ENCODE measurements around the gene C1QTNF1. TPM values are rescaled to one million over a fixed set of nuclear protein-coding genes. Genes with fewer than 3 reads are reported as not detected.

Gene C1QTNF1
- under 1 TPM; 0.12 to 0.14 TPM for total RNA-seq

- H3K9me3 Mint-ChIP-seq: no peaks in the 10 kb centered on the region
- peaks cover 27% of the 10 kb centered on the region for H3K27me3 Mint-ChIP-seq
- H3K4me1 Mint-ChIP-seq: peaks cover 7% of the 10 kb centered on the region
- H3K36me3 Mint-ChIP-seq: no peaks in the 10 kb centered on the region
- H3K4me3 Mint-ChIP-seq: peak within 1 kb of the TSS; percentile 82
- peak; percentile 62 for DNase-seq
- H3K27ac Mint-ChIP-seq: peak within 1 kb of the TSS; percentile 25
These were observed at the start of gene C1QTNF1 for GRCh38 chr17:79023886-79024771. TSS of gene C1QTNF1 (plus strand) at chr17:79024169. CDS start at chr17:79043969, 19,800 bp downstream.

- no peaks in the 10 kb centered on the region for H3K27me3 Mint-ChIP-seq
- no peak for DNase-seq
- peak overlapping the region; percentile 20 for H3K27ac Mint-ChIP-seq
- no peaks in the 10 kb centered on the region for H3K9me3 Mint-ChIP-seq
- peaks cover 6% of the 10 kb centered on the region for H3K36me3 Mint-ChIP-seq
- no peak overlapping the region for H3K4me3 Mint-ChIP-seq
- H3K4me1 Mint-ChIP-seq: peaks cover 12% of the 10 kb centered on the region
These were observed 49.1 kb upstream of the C1QTNF1 start for GRCh38 chr17:78974635-78975591.

- DNase-seq: no peak
- no peaks in the 10 kb centered on the region for H3K9me3 Mint-ChIP-seq
- H3K27me3 Mint-ChIP-seq: no peaks in the 10 kb centered on the region
- H3K36me3 Mint-ChIP-seq: peaks cover 5% of the 10 kb centered on the region
- no peak overlapping the region for H3K27ac Mint-ChIP-seq
- H3K4me3 Mint-ChIP-seq: peak overlapping the region; percentile 11
- H3K4me1 Mint-ChIP-seq: peaks cover 6% of the 10 kb centered on the region
These were observed 46.9 kb upstream of the C1QTNF1 start for GRCh38 chr17:78976907-78977680.

- no peak for DNase-seq
- Mint-ChIP-seq H3K9me3 (no peaks in the 10 kb centered on the region), H3K36me3 (peaks cover 5% of the 10 kb centered on the region), H3K27me3 (no peaks in the 10 kb centered on the region), H3K27ac (no peak overlapping the region), H3K4me1 (peaks cover 6% of the 10 kb centered on the region), H3K4me3 (no peak overlapping the region)
These were observed 46.4 kb upstream of the C1QTNF1 start for GRCh38 chr17:78977681-78977943.

GRCh38 chr17:78977997-78978973 is 45.7 kb upstream of the C1QTNF1 start:
- Mint-ChIP-seq H3K27ac (no peak overlapping the region), H3K4me1 (peaks cover 6% of the 10 kb centered on the region), H3K9me3 (no peaks in the 10 kb centered on the region), H3K4me3 (peak overlapping the region; percentile 78), H3K27me3 (no peaks in the 10 kb centered on the region), H3K36me3 (peaks cover 5% of the 10 kb centered on the region)
- no peak for DNase-seq

- peaks cover 5% of the 10 kb centered on the region for H3K36me3 Mint-ChIP-seq
- H3K9me3 Mint-ChIP-seq: no peaks in the 10 kb centered on the region
- H3K27me3 Mint-ChIP-seq: no peaks in the 10 kb centered on the region
- H3K27ac Mint-ChIP-seq: peak within 1 kb of the TSS; percentile 83
- H3K4me1 Mint-ChIP-seq: peaks cover 6% of the 10 kb centered on the region
- peak; percentile 42 for DNase-seq
- peak within 1 kb of the TSS; percentile 78 for H3K4me3 Mint-ChIP-seq
These were observed 44.0 kb upstream of the C1QTNF1 start, which contains the start of gene LGALS3BP for GRCh38 chr17:78979780-78980623. TSS of gene LGALS3BP (minus strand) at chr17:78979923. CDS start at chr17:78977191, 2,732 bp downstream.

GRCh38 chr17:78980624-78980972 is 43.4 kb upstream of the C1QTNF1 start:
- peaks cover 6% of the 10 kb centered on the region for H3K4me1 Mint-ChIP-seq
- no peak for DNase-seq
- H3K27me3 Mint-ChIP-seq: no peaks in the 10 kb centered on the region
- H3K9me3 Mint-ChIP-seq: no peaks in the 10 kb centered on the region
- no peak overlapping the region for H3K4me3 Mint-ChIP-seq
- no peak overlapping the region for H3K27ac Mint-ChIP-seq
- peaks cover 5% of the 10 kb centered on the region for H3K36me3 Mint-ChIP-seq

- Mint-ChIP-seq H3K27me3 (no peaks in the 10 kb centered on the region), H3K4me3 (no peak overlapping the region), H3K27ac (no peak overlapping the region), H3K36me3 (peaks cover 3% of the 10 kb centered on the region), H3K9me3 (no peaks in the 10 kb centered on the region), H3K4me1 (peaks cover 12% of the 10 kb centered on the region)
- DNase-seq: no peak
These were observed 42.7 kb upstream of the C1QTNF1 start for GRCh38 chr17:78981010-78981888.

- Mint-ChIP-seq H3K36me3 (peaks cover under 1% of the 10 kb centered on the region), H3K9me3 (no peaks in the 10 kb centered on the region), H3K27me3 (no peaks in the 10 kb centered on the region), H3K27ac (no peak overlapping the region), H3K4me1 (peaks cover 21% of the 10 kb centered on the region), H3K4me3 (no peak overlapping the region)
- no peak for DNase-seq
These were observed 38.6 kb upstream of the C1QTNF1 start for GRCh38 chr17:78985395-78985794.

- Mint-ChIP-seq H3K27me3 (no peaks in the 10 kb centered on the region), H3K9me3 (no peaks in the 10 kb centered on the region), H3K27ac (no peak overlapping the region), H3K36me3 (peaks cover 5% of the 10 kb centered on the region), H3K4me1 (peaks cover 21% of the 10 kb centered on the region), H3K4me3 (peak overlapping the region; percentile 38)
- no peak for DNase-seq
These were observed 37.8 kb upstream of the C1QTNF1 start for GRCh38 chr17:78986048-78986648.

- DNase-seq: no peak
- Mint-ChIP-seq H3K27ac (no peak overlapping the region), H3K4me1 (peaks cover 21% of the 10 kb centered on the region), H3K9me3 (no peaks in the 10 kb centered on the region), H3K27me3 (no peaks in the 10 kb centered on the region), H3K36me3 (peaks cover 7% of the 10 kb centered on the region), H3K4me3 (peak overlapping the region; percentile 38)
These were observed 37.2 kb upstream of the C1QTNF1 start for GRCh38 chr17:78986649-78987328.

GRCh38 chr17:78988152-78988551 is 35.8 kb upstream of the C1QTNF1 start:
- no peaks in the 10 kb centered on the region for H3K9me3 Mint-ChIP-seq
- H3K4me1 Mint-ChIP-seq: peaks cover 23% of the 10 kb centered on the region
- H3K4me3 Mint-ChIP-seq: no peak overlapping the region
- H3K36me3 Mint-ChIP-seq: peaks cover 11% of the 10 kb centered on the region
- no peaks in the 10 kb centered on the region for H3K27me3 Mint-ChIP-seq
- no peak overlapping the region for H3K27ac Mint-ChIP-seq
- no peak for DNase-seq
